Stromal cell of bone marrow (primary cell): ENCODE results near the gene CMC2.
A peak's percentile ranks its signal among the peaks of the same experiment; 100 is the strongest.

Source experiments
- DNase-seq: peaks from one replicate; pipeline ENCODE4 v3.0.0-alpha.2; 2012; ENCODE audit warnings: low read depth

The CMC2 gene

GRCh38 chr16:80973991-80974390 lies 32.7 kb downstream of the CMC2 start:
- no peak for DNase-seq

DNA sequence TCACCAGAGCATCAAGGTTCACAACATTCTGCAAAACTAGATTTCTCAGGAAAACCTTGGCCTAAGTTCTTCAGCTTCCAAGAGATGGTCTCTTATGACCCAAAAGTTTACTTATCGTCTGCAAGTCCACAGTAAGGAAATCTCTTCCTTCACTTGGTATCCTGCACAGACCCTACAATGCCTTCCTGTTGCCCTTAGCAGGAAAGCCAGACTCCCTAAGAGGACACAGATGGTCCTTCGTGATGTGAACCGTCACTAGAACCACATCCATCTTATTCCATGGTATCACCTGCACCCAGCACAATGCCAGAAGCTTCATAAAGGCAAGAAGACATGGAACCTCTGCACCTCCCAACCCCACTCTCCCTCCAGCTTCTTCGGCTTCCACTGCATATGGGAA lies 34.1 kb downstream of the CMC2 start:
- DNase-seq, result no peak

DNA sequence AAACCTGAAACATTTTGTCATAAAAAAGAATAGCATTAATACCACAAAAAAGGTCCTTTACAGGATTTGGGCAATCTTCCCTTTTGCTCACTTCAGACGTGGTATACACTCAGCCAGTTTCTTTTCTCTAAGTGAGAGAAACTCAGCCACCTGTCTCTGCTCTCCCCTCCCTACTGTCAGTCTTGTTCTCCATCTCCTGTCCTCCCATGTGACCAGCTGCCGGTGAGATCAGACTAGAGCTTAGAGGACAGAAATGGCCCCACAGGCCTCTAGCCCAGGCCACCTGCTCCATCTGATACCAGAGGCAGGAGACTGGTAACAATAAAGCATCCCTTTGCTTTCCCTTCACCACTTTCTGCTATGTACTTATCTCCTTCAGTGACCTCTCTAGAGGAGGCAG lies 34.9 kb downstream of the CMC2 start:
- DNase-seq, result no peak

DNA sequence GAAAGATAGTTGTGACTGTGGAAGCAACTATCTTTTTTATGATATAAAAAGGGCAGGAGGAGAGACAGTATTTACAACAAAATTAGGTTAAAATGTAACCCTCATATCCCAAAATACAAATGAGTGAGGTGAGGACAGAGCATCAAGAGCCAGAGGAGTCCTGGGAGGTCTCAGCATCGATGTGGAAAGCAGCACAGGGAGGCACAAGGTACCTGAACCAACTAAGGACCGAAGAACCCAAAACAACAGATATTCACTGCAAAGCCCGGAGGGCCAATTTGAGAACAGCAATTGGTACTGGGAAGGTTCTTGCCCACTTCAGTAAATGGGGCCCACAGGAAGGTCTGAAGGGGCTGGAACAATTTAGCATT lies 37.6 kb downstream of the CMC2 start:
- no peak for DNase-seq

DNA sequence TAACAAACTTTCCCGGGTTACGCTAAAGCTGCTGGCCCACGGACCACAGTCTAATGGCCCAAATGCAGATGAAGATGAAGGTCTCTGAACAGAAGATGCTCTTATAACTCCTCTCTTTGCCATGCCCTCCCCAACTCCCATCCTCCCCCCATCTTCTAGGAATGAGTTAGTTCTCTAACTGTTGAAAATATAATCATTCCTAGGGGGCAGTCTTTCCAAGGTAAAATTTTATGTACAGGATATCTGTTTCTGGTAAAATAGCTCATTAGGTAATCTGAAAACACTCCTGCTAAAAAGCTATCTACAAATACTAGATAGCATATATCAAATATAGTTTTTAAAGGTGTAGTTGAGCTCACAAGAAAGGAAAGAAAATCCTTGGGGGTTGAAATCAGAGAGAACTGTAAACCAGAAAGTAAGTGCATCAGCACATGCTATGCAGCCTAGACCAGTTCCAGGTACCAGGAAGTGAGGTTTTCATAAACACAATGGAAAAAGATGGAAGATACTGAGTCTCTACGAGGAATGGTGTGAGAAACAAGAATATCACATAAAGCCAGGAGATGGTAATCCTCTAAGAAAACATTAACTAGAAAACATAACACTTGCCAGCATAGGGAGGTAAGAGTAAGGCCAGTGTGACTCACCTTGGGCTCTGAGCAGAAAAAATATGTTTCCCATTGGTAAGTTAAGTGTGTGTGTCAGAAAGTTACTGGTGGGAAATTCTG lies 38.1 kb downstream of the CMC2 start:
- no peak for DNase-seq

- DNase-seq, result no peak
These were observed 40.1 kb downstream of the CMC2 start for GRCh38 chr16:80966617-80967016.

GRCh38 chr16:80964351-80964750 lies 42.3 kb downstream of the CMC2 start:
- no peak for DNase-seq

- DNase-seq, result no peak
These were observed 43.8 kb downstream of the CMC2 start for GRCh38 chr16:80962879-80963278.

- DNase-seq, result no peak
These were observed 48.4 kb downstream of the CMC2 start for GRCh38 chr16:80958284-80958683.

DNA sequence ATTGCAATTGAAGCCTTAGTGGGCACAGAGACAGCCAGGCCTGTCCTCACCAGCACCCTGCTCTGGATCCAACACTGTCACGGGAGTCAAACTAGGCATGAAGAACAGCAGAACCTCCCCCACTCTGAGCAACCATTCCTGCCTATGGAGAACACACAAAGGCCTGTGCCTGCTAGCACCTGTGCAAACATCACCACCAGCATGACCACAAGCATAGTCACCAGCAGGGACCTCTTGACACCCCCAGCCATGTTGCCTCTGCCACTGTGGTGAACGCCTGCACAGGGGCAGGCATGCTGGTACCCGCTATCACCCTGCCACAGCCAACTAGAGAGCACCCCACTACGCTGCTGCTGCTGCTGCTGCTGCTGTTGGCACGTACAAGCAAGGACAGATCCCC lies 51.7 kb downstream of the CMC2 start:
- no peak for DNase-seq

DNA sequence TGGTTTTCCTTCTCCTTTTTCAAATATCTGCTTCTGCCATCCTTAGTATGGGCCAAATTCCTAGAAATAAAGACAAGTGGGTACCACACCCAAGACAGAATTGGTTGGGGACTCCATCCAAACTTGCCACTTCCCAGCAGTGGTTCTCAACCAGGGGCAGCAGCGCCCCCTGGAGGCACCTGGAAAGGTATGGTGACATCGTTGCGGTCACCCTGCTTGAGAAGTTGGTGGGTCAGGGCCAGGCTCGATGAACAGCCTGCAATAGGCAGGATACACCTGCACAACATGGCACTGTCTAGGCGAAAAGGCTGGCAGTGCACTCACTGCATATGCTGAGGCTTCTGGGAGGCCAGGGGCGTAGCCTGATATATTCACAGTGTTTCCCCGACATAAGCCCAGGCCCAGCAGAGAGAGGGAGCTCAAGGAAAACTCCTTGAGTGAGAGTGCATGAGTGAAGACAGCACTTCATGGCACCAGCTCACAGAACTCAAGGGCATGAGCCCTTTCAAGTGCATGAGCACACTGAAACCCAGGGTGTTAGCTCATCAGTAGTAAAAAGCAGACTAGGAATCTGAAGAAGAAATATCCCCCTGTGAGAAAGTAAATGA lies 57.7 kb downstream of the CMC2 start:
- DNase-seq, result no peak

DNA sequence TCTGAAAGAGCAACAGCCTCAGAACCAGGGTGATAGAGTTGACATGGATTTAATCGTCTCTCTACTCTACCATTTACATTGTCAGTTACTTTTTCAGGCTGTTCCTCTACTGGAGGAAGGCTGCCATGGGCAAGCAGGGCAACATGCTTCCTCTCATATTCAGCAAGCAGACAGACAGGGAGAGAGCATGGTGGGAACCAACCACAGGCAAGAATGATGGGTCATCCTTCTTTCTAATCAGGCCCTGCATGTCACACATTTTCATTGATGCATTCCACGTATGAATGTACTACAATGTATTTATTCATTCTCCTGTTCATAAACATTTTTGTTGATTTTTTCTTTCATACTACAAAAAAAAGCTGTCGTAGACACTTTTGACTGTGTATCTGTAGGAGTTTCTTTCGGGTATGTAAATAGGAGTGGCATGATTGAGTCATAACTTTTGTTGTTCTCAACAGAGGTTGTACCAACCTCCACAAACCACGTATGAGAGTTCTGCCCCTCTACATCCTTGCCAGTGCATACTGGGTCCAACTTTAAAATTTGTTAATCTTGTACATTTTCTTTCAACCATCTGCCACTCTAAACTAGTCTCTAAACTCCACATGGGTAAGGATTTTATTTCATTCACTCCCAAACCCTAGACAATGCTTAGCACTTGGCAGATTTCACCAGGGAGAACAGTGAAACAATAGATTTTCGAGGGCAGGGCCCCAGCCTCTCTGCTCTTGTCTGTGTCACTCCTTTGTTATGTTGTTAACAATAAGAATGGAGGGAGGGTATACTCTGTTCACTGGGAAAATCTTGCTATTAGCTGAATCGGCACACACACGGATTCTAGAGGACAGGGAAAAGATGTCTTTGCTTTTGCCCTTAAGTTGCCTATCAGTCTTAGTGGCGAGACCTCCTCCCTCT lies 58.7 kb downstream of the CMC2 start:
- DNase-seq, result no peak

GRCh38 chr16:80947239-80947638 lies 59.4 kb downstream of the CMC2 start:
- DNase-seq, result no peak

DNA sequence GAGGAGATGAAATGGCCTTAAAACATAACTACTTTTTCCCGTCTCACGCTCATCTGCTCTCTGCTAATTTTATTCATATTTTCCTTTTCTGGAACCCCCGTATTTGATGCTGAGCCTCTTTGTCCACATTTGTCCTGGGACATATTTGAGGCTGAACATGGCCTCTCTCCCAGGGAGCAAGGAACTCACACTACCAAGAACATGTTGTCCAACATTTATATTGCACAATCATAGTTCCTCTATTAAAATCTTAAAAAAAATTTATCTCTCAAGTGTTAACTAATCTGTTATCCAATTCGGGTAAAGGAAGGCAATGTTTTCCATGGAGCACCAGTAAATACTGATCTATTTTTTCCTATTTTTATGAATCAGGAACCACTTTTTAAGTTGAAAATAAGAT lies 60.2 kb downstream of the CMC2 start:
- DNase-seq, result no peak

- no peak for DNase-seq
These were observed 66.4 kb downstream of the CMC2 start for GRCh38 chr16:80940069-80940856.

- DNase-seq, result no peak
These were observed 67.8 kb downstream of the CMC2 start for GRCh38 chr16:80938879-80939260.

- peak; percentile 96 for DNase-seq
These were observed 68.4 kb downstream of the CMC2 start for GRCh38 chr16:80938004-80938878.

DNA sequence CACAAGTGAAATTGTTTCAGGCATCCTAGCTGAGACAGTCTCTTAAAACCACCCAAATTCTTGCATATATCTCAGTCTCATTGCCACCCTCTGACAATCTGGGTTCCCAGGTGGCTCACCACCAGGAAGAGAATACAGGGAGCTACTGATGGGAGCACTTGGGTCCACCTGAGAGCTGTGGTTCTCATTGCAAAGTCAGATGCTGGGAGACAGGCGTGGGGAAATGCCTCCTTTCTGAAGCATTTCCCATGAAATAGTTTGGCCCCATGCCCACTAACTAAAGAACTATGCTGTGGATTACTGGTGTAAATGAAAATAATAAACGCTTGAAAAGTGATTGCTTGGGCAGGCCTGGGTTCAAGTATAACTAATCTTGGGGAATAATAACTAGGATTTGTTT lies 70.3 kb downstream of the CMC2 start:
- DNase-seq, result no peak

- no peak for DNase-seq
These were observed 71.0 kb downstream of the CMC2 start for GRCh38 chr16:80935691-80936090.

GRCh38 chr16:80932708-80933095 lies 74.0 kb downstream of the CMC2 start:
- peak; percentile 54 for DNase-seq
